Panc1 (cell line): ENCODE measurements around the gene ENTPD8.

Source experiments
- POLR2AphosphoS5 ChIP-seq: IDR thresholded peaks from 2 replicates; pipeline ENCODE4 v1.6.1; 2012; ENCODE audit warnings: mild to moderate bottlenecking, low read depth, low read length, moderate library complexity
- SIN3A ChIP-seq: IDR thresholded peaks from 2 replicates; pipeline ENCODE4 v1.6.1; 2012; ENCODE audit warnings: low read depth, mild to moderate bottlenecking, low read length, moderate library complexity, borderline replicate concordance; ENCODE audit not compliant: insufficient read depth
- TCF7L2 ChIP-seq: IDR thresholded peaks from 2 replicates; pipeline ENCODE4 v1.6.1; 2011; ENCODE audit warnings: mild to moderate bottlenecking, low read depth, low read length, inconsistent platforms
- TF ChIP-seq, protein P1 (sequence below): fragments of 450-650 bp; IDR thresholded peaks from 2 replicates; pipeline ENCODE4 v1.5.1; 2017; ENCODE audit warnings: mild to moderate bottlenecking
- TF ChIP-seq, protein P2 (sequence below), 2 experiments: IDR thresholded peaks; 2 replicates each; pipeline ENCODE4 v1.6.1; 2011 to 2012; ENCODE audit warnings: low read depth in 2 of 2, control low read depth in 1 of 2, low read length in 1 of 2, mild to moderate bottlenecking in 1 of 2, moderate library complexity in 1 of 2; ENCODE audit not compliant: insufficient read depth in 1 of 2

DNA sequence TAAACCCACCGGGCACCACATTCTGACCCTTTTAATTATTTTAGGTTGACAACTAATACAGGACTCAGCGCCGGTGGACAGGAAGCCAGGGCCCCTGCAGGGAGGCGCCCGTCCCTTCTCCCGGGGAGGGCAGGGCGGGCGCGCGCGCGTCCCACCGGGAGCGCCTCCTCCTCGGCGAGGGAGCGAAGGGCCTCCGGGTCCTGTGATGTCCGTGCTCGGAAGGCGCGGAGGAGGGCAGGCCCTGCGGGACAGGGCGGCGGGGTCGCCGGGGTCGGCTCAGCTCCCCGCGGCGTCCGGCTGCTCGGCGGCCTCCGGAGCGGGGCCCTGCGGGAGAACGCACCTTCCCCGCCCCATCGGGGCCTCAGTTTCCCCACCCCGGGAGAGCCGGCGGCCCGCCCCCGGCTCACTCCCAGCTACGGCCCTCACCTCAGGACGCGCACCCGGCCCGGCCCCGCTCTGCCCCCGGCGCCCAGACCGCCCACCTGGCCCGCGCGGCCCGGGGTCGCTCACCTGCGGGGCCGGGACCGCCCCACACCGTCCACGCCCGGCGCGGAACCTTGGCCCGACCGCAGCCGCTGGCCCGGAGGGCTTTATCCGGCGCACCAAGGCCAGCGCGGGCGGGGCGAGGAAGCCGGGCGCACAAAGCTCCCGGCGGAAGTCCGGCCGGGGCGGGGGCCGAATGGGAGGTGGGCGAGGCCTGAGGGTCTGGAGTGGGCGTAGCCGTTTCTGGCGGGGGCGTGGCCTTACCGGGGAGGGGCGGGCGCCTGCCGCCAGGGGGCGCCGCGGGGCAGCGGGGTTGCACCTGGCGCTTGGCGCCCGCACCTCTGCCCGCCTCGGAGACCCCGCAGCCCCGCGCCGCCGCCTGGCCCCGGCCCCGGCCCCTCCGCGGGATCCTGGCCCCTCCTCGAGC, 18.3 kb downstream of the ENTPD8 start, which contains the start of the genes EXD3 and NOXA1:
- TF ChIP-seq, protein P1, sequence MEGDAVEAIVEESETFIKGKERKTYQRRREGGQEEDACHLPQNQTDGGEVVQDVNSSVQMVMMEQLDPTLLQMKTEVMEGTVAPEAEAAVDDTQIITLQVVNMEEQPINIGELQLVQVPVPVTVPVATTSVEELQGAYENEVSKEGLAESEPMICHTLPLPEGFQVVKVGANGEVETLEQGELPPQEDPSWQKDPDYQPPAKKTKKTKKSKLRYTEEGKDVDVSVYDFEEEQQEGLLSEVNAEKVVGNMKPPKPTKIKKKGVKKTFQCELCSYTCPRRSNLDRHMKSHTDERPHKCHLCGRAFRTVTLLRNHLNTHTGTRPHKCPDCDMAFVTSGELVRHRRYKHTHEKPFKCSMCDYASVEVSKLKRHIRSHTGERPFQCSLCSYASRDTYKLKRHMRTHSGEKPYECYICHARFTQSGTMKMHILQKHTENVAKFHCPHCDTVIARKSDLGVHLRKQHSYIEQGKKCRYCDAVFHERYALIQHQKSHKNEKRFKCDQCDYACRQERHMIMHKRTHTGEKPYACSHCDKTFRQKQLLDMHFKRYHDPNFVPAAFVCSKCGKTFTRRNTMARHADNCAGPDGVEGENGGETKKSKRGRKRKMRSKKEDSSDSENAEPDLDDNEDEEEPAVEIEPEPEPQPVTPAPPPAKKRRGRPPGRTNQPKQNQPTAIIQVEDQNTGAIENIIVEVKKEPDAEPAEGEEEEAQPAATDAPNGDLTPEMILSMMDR: peak; percentile 95
- TF ChIP-seq SIN3A (peak; percentile 75; the same call in 1 of the 2 replicates), POLR2AphosphoS5 (no peak), TCF7L2 (peak; percentile 69; the same call in 1 of the 2 replicates)
- TF ChIP-seq, protein P2, sequence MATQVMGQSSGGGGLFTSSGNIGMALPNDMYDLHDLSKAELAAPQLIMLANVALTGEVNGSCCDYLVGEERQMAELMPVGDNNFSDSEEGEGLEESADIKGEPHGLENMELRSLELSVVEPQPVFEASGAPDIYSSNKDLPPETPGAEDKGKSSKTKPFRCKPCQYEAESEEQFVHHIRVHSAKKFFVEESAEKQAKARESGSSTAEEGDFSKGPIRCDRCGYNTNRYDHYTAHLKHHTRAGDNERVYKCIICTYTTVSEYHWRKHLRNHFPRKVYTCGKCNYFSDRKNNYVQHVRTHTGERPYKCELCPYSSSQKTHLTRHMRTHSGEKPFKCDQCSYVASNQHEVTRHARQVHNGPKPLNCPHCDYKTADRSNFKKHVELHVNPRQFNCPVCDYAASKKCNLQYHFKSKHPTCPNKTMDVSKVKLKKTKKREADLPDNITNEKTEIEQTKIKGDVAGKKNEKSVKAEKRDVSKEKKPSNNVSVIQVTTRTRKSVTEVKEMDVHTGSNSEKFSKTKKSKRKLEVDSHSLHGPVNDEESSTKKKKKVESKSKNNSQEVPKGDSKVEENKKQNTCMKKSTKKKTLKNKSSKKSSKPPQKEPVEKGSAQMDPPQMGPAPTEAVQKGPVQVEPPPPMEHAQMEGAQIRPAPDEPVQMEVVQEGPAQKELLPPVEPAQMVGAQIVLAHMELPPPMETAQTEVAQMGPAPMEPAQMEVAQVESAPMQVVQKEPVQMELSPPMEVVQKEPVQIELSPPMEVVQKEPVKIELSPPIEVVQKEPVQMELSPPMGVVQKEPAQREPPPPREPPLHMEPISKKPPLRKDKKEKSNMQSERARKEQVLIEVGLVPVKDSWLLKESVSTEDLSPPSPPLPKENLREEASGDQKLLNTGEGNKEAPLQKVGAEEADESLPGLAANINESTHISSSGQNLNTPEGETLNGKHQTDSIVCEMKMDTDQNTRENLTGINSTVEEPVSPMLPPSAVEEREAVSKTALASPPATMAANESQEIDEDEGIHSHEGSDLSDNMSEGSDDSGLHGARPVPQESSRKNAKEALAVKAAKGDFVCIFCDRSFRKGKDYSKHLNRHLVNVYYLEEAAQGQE (IDR thresholded peaks at IDR 0.05; ENCODE audit: insufficient read depth in 1 of 2, low read depth in 2 of 2, low read length in 1 of 2): no peak
